Fibroblast of gingiva (primary cell): ENCODE measurements around the gene ABCC3.

Experiments used
- DNase-seq: peaks from one replicate; pipeline ENCODE4 v3.0.0-alpha.2; 2011; ENCODE audit warnings: low read depth

The ABCC3 gene, protein sequence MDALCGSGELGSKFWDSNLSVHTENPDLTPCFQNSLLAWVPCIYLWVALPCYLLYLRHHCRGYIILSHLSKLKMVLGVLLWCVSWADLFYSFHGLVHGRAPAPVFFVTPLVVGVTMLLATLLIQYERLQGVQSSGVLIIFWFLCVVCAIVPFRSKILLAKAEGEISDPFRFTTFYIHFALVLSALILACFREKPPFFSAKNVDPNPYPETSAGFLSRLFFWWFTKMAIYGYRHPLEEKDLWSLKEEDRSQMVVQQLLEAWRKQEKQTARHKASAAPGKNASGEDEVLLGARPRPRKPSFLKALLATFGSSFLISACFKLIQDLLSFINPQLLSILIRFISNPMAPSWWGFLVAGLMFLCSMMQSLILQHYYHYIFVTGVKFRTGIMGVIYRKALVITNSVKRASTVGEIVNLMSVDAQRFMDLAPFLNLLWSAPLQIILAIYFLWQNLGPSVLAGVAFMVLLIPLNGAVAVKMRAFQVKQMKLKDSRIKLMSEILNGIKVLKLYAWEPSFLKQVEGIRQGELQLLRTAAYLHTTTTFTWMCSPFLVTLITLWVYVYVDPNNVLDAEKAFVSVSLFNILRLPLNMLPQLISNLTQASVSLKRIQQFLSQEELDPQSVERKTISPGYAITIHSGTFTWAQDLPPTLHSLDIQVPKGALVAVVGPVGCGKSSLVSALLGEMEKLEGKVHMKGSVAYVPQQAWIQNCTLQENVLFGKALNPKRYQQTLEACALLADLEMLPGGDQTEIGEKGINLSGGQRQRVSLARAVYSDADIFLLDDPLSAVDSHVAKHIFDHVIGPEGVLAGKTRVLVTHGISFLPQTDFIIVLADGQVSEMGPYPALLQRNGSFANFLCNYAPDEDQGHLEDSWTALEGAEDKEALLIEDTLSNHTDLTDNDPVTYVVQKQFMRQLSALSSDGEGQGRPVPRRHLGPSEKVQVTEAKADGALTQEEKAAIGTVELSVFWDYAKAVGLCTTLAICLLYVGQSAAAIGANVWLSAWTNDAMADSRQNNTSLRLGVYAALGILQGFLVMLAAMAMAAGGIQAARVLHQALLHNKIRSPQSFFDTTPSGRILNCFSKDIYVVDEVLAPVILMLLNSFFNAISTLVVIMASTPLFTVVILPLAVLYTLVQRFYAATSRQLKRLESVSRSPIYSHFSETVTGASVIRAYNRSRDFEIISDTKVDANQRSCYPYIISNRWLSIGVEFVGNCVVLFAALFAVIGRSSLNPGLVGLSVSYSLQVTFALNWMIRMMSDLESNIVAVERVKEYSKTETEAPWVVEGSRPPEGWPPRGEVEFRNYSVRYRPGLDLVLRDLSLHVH (N-terminal part only)

DNA sequence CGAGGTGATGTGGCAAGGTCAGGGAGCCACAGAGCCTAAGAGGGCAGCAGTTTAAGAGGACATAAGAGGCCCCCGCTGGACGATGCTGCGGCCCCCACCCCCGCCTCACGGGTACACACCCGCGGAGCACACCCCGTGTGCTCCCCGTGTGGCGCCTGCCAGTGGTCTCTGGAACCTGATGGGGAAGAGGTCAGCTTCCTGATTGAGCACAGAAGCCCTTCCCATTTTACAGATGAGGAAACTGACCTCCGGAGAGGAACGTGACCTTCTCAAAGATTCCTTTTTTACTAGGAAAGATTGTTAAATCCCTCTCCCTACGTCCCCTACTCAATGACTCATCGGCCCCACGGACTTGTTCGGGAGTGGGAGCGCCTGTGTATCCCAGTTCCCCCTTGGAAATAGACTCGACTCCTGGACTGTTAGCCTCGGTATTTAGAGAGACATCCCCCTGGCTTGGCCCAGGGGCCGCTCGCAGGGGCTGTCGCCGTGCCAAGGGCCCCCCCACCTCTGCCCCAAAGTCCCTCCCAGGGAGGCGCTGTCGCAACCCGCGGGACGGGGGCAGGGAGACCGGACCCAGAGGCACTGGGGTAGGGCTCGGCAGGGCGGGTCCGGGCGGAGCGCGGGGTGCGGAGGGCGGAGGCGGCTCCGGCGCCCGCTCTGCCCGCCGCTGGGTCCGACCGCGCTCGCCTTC is at the start of gene ABCC3:
TSS of gene ABCC3 (plus strand) at position 658 of the 691 bp plus-strand sequence. CDS start 56 bp downstream, outside the sequence.
- DNase-seq: peak; percentile 66

DNA sequence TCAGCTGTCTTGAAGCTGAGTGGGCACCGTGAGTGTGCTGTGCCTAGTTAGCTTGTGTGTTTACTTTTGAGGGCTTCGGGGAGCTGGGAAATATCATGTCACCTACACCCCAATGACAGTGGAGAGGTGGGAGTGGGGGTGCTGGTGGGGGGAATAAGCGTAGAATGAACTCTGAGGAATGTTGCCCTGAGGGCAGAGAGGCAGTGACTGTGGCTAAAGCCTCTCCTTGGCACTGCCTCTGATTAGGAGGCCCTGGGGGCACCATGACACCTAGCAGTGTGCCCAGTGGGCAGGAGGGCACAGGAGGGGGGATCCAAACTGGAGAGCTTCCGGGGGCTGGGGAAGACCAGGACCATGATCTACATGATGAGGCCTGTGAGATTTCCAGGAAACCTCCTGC is 49.3 kb upstream of the ABCC3 start:
- no peak for DNase-seq

DNA sequence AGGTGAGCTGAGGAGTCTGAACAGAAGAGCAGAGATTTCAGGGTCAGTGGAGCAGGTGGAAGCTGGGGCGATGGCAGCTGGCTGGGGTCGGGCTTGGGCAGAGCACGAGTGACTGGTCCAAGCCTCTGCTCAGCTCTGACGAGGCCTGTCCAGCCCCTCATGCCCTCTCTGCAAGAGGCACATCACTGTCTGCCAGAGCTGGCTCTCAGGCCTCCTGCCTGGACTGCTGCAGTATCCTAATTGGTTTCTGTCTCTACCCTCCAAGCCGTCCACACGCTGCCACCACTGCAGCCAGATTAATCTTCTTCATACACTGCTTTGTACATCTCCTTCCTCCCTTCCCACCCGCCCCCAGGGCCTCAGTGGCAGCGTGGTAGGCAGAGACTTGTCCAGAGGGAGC is 48.8 kb upstream of the ABCC3 start:
- DNase-seq: no peak

DNA sequence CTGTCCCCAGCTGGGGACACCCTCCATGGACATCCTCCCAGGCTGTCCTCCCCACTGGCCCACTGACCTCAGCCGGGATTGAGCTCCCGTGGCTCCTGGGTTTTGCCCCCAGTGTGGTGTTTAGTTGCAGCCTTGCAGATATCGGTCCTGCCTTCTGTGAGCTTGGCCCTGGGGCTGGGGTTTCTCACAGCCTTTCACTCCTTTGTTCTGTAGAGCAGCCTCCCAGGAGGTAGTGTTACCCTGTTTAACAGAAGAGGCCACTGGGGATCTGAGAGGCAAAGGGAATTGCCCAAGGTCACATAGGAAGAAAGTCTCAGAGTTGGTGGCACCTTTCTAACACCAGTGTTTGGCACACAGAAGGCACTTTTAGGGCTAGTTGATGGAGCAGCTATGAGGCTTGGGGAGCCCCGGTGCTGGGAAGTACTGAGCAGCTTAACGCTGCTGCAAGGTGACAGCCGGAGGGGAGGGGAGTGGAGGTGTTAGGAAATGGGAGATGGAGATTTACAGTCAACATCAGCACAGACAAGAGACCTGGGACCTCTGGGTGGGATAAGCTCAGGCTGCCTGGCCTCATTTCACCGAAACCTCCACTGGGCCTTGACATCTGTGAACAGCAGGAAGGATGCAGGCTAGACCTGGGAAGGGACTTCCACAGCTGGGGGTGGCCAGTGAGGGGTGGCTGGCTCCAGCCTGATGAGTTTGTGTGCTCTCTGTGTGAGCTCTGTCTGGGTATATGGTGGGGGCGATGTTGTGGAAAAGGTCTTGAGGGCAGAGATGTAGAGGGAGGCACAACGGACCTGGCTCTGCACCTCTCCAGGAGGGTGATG is 48.0 kb upstream of the ABCC3 start:
- no peak for DNase-seq

DNA sequence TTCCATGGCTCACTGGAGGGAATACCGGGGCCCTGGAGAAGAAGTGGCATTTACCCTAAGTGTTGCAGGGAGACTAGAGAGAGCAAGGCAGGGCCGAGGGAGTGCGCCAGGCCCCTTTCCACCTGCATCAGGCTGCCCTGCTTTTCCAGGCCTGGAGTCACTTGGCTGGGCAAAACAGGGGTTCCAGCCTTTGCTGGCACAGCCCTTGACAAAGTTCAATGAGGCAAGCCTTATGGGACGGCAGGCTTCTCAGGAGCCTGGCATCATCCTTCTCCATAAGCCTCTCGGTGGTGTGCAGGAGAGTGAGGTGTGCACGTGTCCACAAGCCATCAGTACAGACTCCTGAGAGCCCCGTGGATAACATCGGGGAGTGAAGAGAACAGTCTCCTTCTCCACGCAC is 47.1 kb upstream of the ABCC3 start:
- no peak for DNase-seq

DNA sequence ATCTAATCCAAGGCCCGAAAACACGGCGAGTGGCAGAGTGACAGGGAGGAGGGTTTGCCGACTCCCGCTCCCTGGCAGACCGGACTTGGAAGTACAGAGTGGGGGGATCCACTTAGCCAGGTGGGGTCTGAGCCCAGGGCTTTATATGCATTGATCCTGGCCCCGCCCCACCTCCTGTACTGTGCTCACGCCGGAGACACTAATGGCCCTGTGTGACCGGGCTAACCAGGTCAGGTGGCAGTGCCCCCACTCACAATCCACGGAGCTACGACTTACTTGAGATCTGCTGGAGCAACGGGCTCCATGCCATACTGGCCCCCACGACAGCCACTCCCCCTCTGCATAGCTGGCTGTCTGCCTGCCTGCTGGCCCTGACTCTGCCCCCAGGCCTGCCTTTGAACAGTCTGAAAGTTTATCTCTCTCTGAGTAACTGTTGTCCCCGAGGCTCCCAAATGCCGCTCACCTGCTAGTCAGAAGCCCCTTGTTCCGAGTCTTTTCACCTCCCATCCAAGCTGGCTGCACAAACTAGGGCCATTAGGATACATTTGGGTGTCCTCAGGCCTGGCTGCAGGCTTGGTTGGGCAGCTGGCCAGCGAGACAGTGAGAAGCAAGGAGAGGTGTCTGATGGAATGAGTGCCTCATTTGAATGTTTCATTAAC is 46.2 kb upstream of the ABCC3 start:
- DNase-seq: no peak

DNA sequence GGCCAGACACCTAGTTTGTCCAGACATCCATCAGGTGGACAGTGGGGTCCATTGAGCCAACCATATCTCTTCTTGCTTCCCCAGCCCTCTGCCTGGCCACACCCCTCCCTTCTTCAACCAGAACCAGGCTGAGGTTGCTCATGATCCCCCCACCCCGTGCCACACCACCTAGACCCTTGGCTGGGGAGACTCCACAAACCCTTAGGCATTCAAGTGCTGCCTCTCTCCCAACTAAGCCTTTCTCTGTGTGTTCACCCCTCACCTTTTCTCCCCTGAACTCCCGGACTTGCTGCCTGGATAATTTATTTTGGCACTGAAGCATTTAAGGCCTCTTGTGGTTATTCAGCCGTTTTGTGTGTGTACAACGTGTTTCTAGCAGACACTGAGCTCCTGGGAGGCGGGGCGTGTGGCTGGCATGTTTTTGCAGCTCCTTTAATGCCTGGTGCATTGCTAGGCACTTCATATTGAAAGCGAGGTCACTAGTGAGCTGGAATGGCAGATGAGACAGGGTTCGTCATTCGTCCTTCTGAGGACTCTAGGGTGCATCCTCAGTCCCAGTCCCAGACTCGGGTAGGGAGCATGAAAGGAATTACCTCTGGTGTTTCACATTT is 45.5 kb upstream of the ABCC3 start:
- DNase-seq: peak; percentile 16

DNA sequence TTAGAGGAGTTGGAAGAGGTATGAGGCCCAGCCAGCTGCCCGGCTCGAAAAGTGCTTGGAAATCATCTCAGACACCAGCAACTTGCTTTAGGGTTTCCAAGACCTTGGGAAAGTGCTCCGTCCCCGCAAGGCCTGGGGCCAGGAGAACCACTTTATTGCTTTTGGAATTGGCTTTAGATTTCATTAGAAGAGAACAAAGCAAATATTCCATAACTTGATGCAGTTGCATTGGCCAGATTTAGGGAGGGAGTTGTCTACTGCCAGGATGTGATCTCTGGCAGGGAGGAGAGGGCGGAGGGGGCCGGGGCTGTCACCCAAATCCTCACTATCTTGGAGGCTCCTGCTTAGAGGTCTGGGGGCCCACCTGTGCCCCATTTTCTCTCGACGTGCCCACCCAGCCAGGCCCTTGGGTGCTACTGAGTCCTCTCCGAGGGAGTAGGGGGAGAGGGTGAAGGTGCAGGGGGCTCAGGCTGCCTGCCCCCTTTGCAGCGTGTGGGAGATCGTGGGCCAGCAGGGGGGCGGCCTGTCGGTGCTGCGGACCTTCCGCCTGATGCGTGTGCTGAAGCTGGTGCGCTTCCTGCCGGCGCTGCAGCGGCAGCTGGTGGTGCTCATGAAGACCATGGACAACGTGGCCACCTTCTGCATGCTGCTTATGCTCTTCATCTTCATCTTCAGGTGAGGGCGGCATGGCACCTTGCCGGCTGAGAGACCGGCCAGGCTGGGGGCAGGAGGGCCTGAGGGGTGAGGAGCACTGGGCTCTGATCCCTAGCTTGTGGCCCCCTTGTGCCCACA is 43.5 kb upstream of the ABCC3 start:
- DNase-seq: no peak

DNA sequence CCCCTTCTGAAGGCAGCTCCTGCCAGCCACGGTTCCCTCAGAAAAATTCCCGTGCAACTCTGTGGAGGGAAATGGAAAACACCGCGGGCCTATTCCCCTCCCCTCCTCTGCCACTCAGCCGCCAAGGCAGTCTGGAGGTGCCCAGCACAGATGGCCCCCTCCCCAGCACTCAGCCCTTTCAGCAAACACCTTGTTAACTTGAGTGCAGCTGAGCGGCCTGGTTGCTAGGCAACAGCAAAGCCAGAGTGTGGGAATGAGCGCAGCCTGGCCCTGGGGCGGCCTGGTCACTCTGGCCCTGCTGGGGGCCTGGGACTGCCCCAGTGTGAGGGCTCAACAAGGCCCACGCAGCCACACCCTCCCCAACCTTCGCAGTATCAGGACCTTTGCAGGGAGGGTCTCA is 41.4 kb upstream of the ABCC3 start:
- DNase-seq: no peak

DNA sequence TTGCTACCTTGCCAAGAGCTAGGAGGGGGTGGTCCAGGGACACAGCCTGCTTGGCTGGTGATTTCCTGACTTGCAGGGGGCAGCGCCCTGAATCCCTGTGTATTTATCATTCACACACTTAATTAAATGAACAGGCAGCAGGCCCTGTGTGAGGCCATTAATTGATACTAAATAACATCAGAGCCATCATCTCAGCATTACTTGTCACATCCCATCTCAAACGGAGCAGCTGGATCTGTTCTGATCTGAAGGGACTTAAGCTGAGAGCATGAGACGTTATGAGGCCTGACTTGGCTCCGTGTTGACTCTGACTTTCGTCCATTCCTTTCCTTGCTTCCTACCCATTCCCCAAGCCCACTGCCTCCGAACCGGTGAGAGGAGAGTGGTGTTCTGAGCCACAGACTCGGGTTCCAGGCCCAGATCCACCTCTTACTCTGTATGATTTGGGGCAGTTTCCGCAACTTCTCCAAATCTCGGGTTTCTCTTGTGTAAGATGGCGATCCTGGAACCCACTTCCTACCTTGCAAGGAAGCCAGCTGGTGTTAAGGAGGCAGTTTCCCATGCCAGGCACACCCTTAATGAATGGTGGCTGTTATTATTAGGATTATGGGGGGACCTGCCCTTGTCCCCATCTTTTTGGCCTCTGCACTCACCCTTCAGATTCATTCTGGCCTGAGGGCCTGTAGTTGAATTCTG is 40.4 kb upstream of the ABCC3 start:
- no peak for DNase-seq

DNA sequence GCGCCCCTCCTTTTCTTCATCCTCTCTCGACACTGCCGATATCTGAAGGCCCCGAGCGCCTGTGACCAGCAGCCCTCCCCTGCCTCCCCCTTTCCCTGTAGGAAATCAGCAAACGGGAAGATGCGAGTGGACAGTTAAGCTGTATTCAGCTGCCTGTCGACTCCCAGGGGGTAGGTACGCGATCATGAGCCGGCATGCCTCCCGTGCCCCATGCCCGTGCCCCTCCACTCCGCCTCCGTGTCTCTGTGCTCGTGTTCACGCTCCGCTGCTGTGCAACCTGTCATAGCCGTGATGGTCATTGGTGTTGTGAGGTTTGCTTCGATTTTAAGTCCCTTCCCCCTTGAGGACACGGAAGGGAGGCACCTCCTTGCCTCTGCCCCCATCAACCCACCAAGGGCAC is 39.8 kb upstream of the ABCC3 start:
- DNase-seq: no peak

DNA sequence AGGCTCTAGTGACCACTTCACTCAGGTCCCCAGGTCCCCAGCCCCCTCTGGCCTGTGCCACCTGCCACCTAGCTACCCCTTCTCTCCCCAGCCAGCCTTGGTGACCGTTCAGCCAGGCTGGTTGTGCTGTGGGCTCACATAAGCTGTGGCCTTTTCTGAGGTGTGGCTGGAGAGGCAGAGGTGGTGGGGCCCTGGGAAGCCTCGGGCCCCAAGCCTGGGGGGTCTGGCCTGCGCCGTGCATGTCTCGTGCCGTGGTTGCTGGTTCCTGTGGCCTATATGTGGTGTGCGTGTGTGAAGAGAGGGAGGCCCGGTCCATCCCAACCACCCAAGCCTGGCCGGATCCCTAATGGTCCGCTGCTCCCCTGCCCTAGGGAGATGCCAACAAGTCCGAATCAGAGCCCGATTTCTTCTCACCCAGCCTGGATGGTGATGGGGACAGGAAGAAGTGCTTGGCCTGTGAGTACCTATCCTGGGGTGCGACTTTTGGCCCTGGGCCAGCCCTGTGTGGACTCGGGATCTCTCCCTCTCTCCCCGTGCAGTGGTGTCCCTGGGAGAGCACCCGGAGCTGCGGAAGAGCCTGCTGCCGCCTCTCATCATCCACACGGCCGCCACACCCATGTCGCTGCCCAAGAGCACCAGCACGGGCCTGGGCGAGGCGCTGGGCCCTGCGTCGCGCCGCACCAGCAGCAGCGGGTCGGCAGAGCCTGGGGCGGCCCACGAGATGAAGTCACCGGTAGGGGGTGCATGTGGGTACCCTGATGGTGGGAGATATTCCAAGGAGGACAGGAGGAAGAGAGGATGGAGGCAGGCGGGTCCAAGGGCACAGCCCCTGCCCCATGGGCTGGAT is 38.3 kb upstream of the ABCC3 start:
- DNase-seq: no peak

DNA sequence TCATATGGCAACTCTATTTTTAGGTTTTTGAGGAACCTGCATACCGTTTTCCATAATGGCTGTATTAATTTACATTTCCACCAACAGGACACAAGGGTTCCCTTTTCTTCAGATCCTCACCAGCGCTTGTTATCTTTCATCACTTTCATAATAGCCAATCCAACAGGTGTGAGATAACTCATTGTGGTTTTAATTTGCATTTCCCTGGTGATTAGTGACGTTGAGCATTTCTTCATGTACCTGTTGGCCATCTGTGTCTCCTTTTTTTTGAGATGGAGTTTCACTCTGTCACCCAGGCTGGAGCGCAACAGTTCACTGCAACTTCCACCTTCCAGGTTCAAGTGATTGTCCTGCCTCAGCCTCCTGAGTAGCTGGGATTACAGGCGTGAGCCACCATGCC is 36.2 kb upstream of the ABCC3 start:
- no peak for DNase-seq

DNA sequence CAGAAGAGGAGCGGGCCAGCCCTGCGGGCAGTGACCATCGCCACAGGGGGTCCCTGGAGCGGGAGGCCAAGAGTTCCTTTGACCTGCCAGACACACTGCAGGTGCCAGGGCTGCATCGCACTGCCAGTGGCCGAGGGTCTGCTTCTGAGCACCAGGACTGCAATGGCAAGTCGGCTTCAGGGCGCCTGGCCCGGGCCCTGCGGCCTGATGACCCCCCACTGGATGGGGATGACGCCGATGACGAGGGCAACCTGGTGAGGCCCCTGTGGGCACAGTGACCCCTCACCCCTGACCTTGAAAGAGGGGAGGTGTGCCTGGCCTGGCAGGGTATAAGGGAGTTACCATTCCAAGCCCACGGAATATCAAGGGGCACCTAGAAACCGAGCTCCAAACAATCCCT is 35.1 kb upstream of the ABCC3 start:
- no peak for DNase-seq

DNA sequence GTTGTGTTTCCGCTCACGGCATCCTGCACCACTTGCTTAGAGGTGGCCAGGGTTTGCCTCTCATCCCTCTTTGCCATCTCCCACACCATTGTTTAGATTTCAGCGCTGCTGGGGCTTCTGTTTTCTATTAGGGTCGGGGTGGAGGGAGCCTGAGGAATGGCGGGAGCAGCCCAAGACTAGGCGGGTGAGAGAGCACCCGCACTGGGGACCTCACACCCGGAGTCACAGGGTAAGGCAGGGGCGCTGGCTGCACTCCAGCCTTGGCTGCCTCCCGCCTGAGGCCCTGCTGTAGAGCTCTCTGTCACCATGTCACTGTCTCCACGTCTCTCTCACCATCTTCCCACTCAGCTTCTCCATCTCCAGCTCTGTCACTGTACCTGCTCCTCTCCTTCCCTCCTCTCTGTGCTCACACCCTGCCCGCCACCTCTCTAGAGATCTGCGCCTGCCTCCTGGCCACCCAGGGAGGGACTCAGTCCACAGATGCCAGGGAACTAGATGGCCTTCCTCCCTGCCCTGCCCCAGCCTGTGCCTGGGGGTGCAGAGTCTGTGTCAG is 32.8 kb upstream of the ABCC3 start:
- no peak for DNase-seq

DNA sequence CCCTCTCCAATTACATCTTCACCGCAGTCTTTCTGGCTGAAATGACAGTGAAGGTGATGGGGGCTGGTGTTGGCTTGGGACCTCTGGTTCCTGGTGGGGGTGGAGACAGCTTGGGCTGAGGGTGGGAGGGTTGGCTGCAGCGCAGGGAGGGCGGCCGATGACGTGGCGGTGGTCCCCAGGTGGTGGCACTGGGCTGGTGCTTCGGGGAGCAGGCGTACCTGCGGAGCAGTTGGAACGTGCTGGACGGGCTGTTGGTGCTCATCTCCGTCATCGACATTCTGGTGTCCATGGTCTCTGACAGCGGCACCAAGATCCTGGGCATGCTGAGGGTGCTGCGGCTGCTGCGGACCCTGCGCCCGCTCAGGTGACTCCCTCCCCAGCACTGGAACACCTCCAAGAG is 31.8 kb upstream of the ABCC3 start:
- DNase-seq: no peak

DNA sequence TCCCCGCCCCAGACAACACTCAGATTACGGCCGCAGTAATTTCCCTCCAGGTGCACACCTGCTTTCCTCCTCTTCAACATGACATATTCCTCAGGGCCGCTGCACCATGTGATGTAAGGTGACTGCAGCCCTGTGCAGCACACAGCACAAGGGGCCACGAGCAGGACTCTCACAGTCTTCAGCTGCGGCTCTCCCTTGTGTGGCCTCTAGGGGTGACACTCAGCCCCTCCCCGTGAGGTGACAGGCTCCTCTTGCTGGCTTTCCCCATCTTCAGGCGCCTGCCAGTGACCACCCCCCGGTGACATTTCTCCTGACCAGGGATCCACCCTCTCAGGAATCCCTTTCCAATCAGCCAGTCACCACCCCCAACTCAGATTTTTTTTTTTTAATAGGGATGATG is 31.3 kb upstream of the ABCC3 start:
- no peak for DNase-seq
